Spleen (tissue), 7 donors: Measurements from ENCODE around the gene ATG10.

Experiments
- CTCF ChIP-seq, 11 experiments: fragments of 200-600 bp in 7 of 11; fragments of 450-650 bp in 4 of 11; sonication (generic) in 4 of 11; IDR thresholded peaks in 8 of 11; conservative IDR thresholded peaks in 3 of 11; 1 replicate in 7 of 11; 2 replicates in 4 of 11; pipeline versions ENCODE4 v1.4.0 to v1.8.0; 2016 to 2021; ENCODE audit warnings: antibody characterized with exemption in 11 of 11, inconsistent platforms in 4 of 11, mild to moderate bottlenecking in 1 of 11
- POLR2A ChIP-seq, 3 donors: fragments of 450-650 bp; IDR thresholded peaks; one replicate each; pipeline ENCODE4 v1.5.1; 2017; ENCODE audit warnings: antibody characterized with exemption in 3 of 3, mild to moderate bottlenecking in 1 of 3
- POLR2AphosphoS5 ChIP-seq, 3 donors: sonication (generic); formaldehyde crosslinking; IDR thresholded peaks; one replicate each; pipeline ENCODE4 v1.5.1; 2017; ENCODE audit warnings: antibody characterized with exemption in 3 of 3
- donor health status: DM: no; HTN: no; CAD: no; lungs with moderate emphysema.
- donor health status: DM: no; HTN: no; CAD: no.
- donor health status: DM: no; HTN: no; CAD: no.

DNA sequence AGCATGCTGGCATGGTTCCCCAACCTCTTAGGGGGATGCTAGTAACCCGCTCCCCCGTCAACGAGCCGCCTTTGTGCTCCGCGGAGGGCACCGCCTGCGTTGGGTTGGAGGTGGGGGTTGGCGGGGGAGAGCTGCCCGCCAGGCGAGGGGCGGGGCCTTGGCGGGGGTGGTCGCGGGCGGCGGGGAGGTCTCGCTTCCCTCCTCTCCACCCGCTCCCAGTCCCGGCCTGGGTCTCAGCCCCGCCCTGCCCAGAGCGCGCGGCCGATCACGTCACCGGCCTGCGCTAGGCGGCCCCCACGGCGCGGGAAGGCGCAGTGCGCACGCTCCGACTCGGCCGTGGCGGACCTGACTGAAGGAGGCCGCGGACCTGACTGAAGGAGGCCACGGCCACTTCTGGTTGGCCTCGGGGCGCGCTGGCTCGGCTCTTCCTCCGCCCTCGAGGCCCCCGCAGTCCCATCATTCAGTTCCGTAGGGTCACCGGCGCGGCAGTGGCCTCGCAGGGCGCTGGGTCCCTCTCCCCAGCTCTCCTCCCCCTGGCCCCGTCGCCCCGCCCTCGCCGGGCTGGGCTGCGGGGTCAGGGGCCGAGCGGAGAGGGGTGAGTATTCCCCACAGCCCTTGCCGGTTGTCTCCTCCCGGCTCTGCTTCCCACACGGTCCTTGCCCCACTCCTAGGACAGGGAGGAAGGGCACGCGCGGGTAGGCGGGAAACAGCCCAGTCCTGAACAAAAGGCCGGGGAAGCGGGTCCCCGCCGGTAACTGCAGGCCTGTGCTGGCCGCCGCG, at the start of gene ATG10:
- TF ChIP-seq CTCF (IDR thresholded peaks at IDR 0.05 in 8 of 11, conservative IDR thresholded peaks at IDR 0.05 in 3 of 11) = peak in 1 of 11 experiments; percentile 25
- peak in 2 of 3 donors; percentile 78 to 92 for TF ChIP-seq POLR2A (IDR thresholded peaks at IDR 0.05)
- peak; percentile 99 for TF ChIP-seq POLR2AphosphoS5 (IDR thresholded peaks at IDR 0.05)
